Esophagus muscularis mucosa (tissue), 4 donors: Measurements from ENCODE around the gene OR2T10. TPM values are rescaled to one million over a fixed set of nuclear protein-coding genes. Genes with fewer than 3 reads are reported as not detected.

Experiments
- DNase-seq: peaks from one replicate; pipeline ENCODE4 v3.0.0-alpha.2; 2017; ENCODE audit errors: extremely low spot score
- H3K27ac ChIP-seq, 4 donors: fragments of 200-600 bp; sonication (generic); replicated peaks in 1 of 4; 1 replicate in 3 of 4; 2 replicates in 1 of 4; pipeline ENCODE4 v1.5.1; 2016 to 2019; ENCODE audit warnings: mild to moderate bottlenecking in 1 of 4
- H3K27me3 ChIP-seq, 4 donors: fragments of 200-600 bp; sonication (generic); one replicate each; pipeline versions ENCODE4 v1.5.1 to v1.6.0; 2016 to 2019
- H3K36me3 ChIP-seq, 4 donors: fragments of 200-600 bp; sonication (generic); one replicate each; pipeline ENCODE4 v1.5.1; 2016 to 2019
- H3K4me1 ChIP-seq, 4 donors: fragments of 200-600 bp; sonication (generic); one replicate each; pipeline ENCODE4 v1.5.1; 2016 to 2019
- H3K4me3 ChIP-seq, 4 donors: fragments of 200-600 bp; sonication (generic); 1 replicate in 2 of 4; 2 replicates in 2 of 4; pipeline ENCODE4 v1.5.1; 2016 to 2019; ENCODE audit warnings: mild to moderate bottlenecking in 4 of 4, moderate library complexity in 1 of 4
- H3K9me3 ChIP-seq, 4 donors: fragments of 200-600 bp; sonication (generic); 1 replicate in 3 of 4; 2 replicates in 1 of 4; pipeline ENCODE4 v1.5.1; 2016 to 2019
- EP300 ChIP-seq: sonication (generic); formaldehyde crosslinking; IDR thresholded peaks from one replicate; pipeline ENCODE4 v1.6.1; 2017; ENCODE audit warnings: antibody characterized with exemption
- POLR2A ChIP-seq: fragments of 450-650 bp; IDR thresholded peaks from one replicate; pipeline ENCODE4 v1.6.1; 2017; ENCODE audit warnings: antibody characterized with exemption, moderate library complexity, mild to moderate bottlenecking, low read depth
- POLR2AphosphoS5 ChIP-seq, 2 donors: sonication (generic); formaldehyde crosslinking; IDR thresholded peaks; one replicate each; pipeline ENCODE4 v1.6.1; 2017; ENCODE audit warnings: antibody characterized with exemption in 2 of 2
- WGBS: methylation state at CpG from one replicate; pipeline ENCODE4 v1.1.5; 2018; 5-methylcytosine and 5-hydroxymethylcytosine counted together
- intact Hi-C: fragments of 100-400 bp; cut with DNase I; formaldehyde crosslinking; loops from one replicate; pipeline ENCODE4 v1.15.1; 2023
- total RNA-seq, 4 donors: library from RNA; depleted of rRNA; stranded (reverse); fragments of >200 nt; gene quantifications; one replicate each; pipeline versions ENCODE4 v1.1.0 to v1.2.1, GENCODE V29; 2016
- TF ChIP-seq, protein P1 (sequence below), 3 experiments: fragments of 200-600 bp in 2 of 3; fragments of 450-650 bp in 1 of 3; sonication (generic) in 2 of 3; IDR thresholded peaks; one replicate each; pipeline ENCODE4 v1.5.1; 2017 to 2019; ENCODE audit warnings: antibody characterized with exemption in 3 of 3, mild to moderate bottlenecking in 2 of 3, moderate library complexity in 1 of 3

Gene OR2T10
- total RNA-seq, 4 donors from 2014 or later, result not detected

DNA sequence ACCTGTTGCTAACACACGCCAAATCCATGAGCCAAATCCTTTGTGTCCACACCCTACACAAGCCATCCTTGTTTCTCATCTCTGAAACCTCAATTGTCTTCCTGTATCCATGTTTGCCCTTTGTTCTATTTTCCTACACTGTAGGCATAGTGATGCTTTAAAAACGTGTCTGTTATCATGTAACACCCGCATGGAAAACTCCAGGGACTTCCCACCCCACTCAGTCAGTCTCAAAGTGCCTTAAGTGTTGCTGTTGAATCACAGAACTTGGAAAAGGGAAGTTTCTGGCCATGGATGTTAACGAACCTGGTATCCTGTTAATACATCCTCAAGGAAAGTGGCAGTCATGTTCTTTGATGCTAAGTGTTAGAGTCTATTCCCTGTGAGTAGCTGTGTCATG, 27.7 kb upstream of the OR2T10 start:
- H3K36me3 ChIP-seq, result no peaks in the 10 kb centered on the region
- H3K4me1 ChIP-seq, result no peaks in the 10 kb centered on the region
- no peak overlapping the region for H3K27ac ChIP-seq
- no peaks in the 10 kb centered on the region for H3K27me3 ChIP-seq
- intact Hi-C loops, result no loop called here
- no peaks in the 10 kb centered on the region for H3K9me3 ChIP-seq
- no peak for DNase-seq
- no peak overlapping the region for H3K4me3 ChIP-seq
- WGBS, result 67% methylated on average over 4 of the region's 4 CpGs
- TF ChIP-seq, protein P1, sequence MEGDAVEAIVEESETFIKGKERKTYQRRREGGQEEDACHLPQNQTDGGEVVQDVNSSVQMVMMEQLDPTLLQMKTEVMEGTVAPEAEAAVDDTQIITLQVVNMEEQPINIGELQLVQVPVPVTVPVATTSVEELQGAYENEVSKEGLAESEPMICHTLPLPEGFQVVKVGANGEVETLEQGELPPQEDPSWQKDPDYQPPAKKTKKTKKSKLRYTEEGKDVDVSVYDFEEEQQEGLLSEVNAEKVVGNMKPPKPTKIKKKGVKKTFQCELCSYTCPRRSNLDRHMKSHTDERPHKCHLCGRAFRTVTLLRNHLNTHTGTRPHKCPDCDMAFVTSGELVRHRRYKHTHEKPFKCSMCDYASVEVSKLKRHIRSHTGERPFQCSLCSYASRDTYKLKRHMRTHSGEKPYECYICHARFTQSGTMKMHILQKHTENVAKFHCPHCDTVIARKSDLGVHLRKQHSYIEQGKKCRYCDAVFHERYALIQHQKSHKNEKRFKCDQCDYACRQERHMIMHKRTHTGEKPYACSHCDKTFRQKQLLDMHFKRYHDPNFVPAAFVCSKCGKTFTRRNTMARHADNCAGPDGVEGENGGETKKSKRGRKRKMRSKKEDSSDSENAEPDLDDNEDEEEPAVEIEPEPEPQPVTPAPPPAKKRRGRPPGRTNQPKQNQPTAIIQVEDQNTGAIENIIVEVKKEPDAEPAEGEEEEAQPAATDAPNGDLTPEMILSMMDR (IDR thresholded peaks at IDR 0.05), result no peak
- no peak for TF ChIP-seq POLR2AphosphoS5 (IDR thresholded peaks at IDR 0.05)
- no peak for TF ChIP-seq EP300
- no peak for TF ChIP-seq POLR2A

DNA sequence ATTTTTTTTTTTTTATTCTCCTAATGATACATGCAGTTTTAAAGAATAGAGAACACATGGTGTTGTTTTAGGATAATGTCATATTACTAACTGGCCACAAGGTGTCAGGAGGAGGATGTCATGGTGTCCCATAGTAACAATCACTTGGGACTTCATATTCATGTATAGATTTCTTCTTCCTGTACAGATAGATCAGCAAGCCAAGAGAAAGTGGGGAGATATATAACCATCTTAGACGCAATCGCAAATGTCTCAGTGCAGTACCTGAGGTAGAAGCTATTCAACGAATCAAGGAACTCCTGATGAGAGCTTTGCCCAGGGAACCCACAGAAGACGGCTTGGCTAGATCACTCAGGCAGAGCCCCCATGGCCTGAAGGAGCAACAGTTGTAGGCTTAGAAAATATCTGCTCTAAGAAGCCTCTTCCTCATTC, 25.1 kb upstream of the OR2T10 start:
- Histone ChIP-seq H3K4me3 (no peak overlapping the region), H3K36me3 (no peaks in the 10 kb centered on the region), H3K4me1 (no peaks in the 10 kb centered on the region), H3K27me3 (no peaks in the 10 kb centered on the region), H3K27ac (no peak overlapping the region), H3K9me3 (no peaks in the 10 kb centered on the region)
- WGBS, result 71% methylated on average over 4 of the region's 4 CpGs
- intact Hi-C loops, result no loop called here
- TF ChIP-seq EP300 (no peak), POLR2A (no peak), POLR2AphosphoS5 (IDR thresholded peaks at IDR 0.05) (no peak)
- TF ChIP-seq, protein P1 (IDR thresholded peaks at IDR 0.05), result peak; percentile 34 to 55 (median 35)
- no peak for DNase-seq

DNA sequence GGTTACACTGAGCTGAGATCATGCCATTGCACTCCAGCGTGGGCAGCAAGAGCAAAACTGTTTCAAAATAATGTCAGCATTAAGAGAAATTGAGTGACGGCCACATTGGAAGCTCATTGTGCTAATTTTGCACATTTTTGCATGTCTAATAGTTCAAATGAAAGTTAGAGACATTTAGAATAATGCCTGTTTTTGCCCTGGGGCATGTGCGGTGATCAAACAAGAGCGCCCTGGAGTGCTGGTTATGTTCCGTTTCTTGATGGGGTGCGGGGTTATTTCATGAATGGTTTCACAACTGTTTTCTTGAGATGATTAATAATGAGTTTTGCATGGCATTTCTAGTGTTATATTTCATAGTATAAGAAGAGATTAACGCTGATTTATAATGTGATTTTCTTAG, 24.3 kb upstream of the OR2T10 start:
- Histone ChIP-seq H3K27me3 (no peaks in the 10 kb centered on the region), H3K4me3 (no peak overlapping the region), H3K4me1 (no peaks in the 10 kb centered on the region), H3K27ac (no peak overlapping the region), H3K36me3 (no peaks in the 10 kb centered on the region), H3K9me3 (no peaks in the 10 kb centered on the region)
- intact Hi-C loops, result no loop called here
- WGBS, result 72% methylated on average over 7 of the region's 7 CpGs
- no peak for TF ChIP-seq EP300
- TF ChIP-seq, protein P1 (IDR thresholded peaks at IDR 0.05), result no peak
- no peak for TF ChIP-seq POLR2AphosphoS5 (IDR thresholded peaks at IDR 0.05)
- no peak for TF ChIP-seq POLR2A
- DNase-seq, result no peak

DNA sequence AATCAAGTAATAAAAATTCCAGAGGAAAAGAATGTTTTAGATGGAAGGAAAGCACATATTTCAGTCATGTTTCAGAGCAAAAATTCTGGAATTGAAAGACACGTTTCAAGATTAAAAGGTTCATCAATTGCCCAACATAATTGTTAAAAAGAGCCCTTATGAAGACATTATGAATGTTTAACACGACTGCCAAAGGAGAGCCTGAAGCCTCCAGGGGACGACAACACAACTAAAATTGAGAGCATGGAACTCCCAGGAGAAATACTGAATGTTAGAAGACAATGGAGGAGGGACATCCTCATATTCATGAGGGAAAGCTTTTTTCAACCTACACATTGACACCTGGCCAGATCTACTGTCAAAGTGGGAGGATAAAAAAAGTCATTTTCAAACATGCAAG, 21.4 kb upstream of the OR2T10 start:
- no peak for DNase-seq
- WGBS, result 10% methylated on average over 3 of the region's 3 CpGs
- H3K27me3 ChIP-seq, result no peaks in the 10 kb centered on the region
- intact Hi-C loops, result loop anchor here (2.0 kb wide), 1 partner anchor 188 kb away; no protein-coding TSS in a partner anchor
- no peaks in the 10 kb centered on the region for H3K4me1 ChIP-seq
- no peaks in the 10 kb centered on the region for H3K36me3 ChIP-seq
- TF ChIP-seq EP300, result no peak
- TF ChIP-seq POLR2AphosphoS5 (IDR thresholded peaks at IDR 0.05), result no peak
- TF ChIP-seq, protein P1 (IDR thresholded peaks at IDR 0.05), result peak; percentile 44 to 67 (median 45)
- no peaks in the 10 kb centered on the region for H3K9me3 ChIP-seq
- no peak overlapping the region for H3K4me3 ChIP-seq
- no peak overlapping the region for H3K27ac ChIP-seq

DNA sequence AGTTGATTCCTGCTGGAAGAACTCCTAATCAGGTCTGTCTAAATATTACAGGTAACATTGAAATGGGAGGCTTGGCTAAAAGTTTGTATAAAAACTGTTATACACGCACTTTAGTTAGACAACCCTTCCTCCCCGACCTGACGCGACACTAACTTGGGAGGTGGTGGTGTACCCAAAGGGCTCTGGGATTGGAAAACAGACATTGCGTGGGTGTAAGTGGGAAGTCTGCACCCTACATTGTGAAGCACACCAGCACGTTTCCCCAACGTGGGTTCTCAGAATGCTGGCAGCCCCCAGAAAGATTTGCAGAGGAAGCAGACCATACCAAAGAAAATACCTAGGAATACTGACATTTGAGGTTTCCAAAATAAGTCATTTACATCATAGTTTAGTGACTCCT, 20.6 kb upstream of the OR2T10 start:
- no peak for DNase-seq
- no peak for TF ChIP-seq POLR2AphosphoS5 (IDR thresholded peaks at IDR 0.05)
- TF ChIP-seq POLR2A, result no peak
- no peak for TF ChIP-seq EP300
- TF ChIP-seq, protein P1 (IDR thresholded peaks at IDR 0.05), result no peak
- H3K4me3 ChIP-seq, result no peak overlapping the region
- H3K27ac ChIP-seq, result no peak overlapping the region
- intact Hi-C loops, result loop anchor here (2.0 kb wide), 1 partner anchor 189 kb away; no protein-coding TSS in a partner anchor
- 75% methylated on average over 7 of the region's 7 CpGs for WGBS
- H3K9me3 ChIP-seq, result no peaks in the 10 kb centered on the region
- no peaks in the 10 kb centered on the region for H3K36me3 ChIP-seq
- H3K27me3 ChIP-seq, result no peaks in the 10 kb centered on the region
- no peaks in the 10 kb centered on the region for H3K4me1 ChIP-seq
